ENCODE results near the gene LRP6. TPM values are rescaled to one million over a fixed set of nuclear protein-coding genes. Genes with fewer than 3 reads are reported as not detected.

LRP6 gene
- total and polyA plus RNA-seq, 4 donors = 9.4 to 125 (median 26.8) TPM

DNA sequence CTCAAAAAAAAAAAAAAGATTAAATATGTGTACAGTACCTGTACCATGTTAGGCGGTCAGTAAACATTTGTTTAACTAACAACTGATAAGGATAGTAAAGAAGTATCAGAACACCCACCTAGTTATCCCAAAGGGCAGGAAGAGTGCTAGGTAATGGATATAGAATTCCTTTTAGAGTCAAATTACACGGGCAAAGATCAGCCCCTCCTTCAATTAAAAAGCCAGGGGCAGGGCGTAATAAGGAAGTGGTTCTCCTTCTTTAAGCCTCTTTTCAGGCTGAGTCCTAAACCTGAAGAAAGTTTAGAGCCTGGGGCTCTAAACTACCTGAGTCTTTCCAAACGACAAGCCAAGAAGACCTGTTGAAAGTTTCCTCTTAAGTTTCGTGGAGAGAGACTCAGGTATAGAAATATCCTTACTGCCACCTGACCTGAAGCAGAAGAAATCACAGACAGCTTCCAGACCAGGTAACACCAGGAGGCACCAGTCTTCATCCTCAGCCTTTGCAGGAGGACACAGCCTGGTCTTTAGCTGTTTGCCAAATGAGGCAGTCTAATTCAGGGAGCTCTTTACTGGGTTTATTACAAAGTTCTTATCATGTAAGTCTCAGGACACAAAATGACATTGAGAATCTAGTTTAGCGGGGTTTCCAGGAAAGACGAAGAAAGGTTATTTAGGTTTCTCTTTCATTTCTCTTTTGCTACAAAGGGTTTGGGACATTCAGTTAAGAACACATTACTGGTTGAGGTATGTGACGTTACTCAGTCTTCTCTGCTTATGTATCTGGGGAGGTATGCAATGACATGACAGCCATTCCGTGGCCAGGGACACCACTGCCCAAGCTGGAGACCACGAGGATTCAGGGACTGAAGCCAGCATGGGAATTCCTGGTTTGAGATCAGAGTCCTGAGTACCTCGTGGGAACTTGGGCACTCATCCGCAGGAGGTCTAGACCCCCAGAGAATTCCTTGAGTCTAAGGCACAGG is 195.9 kb downstream of the LRP6 start, which contains the start of gene BCL2L14:
Gene BCL2L14 (plus strand): TSS at position 266 of the 983 bp plus-strand sequence. CDS start 8,367 bp downstream, outside the sequence.
- Histone ChIP-seq H3K9me3 (ENCODE audit: control insufficient read depth in 4 of 4, insufficient read depth in 3 of 4, low read length in 3 of 4) (no peaks in the 10 kb centered on the region), H3K27ac (ENCODE audit: low read depth in 1 of 2, low read length in 1 of 2) (peak within 1 kb of the TSS in 1 of 2 donors; percentile 39), H3K4me3 (no peak within 1 kb of the TSS), H3K27me3 (ENCODE audit: control insufficient read depth in 3 of 3, insufficient read depth in 3 of 3, low read length in 2 of 3) (no peaks in the 10 kb centered on the region), H3K36me3 (ENCODE audit: control insufficient read depth in 4 of 4, insufficient read depth in 4 of 4, low read length in 4 of 4) (no peaks in the 10 kb centered on the region), H3K9ac (ENCODE audit: insufficient read depth in 1 of 2, low read length in 2 of 2) (no peak within 1 kb of the TSS), H3K4me1 (ENCODE audit: control insufficient read depth in 5 of 5, insufficient read depth in 5 of 5, low read length in 5 of 5) (peaks cover 0 to 6% (median 0%) of the 10 kb centered on the region in 5 donors)
- TF ChIP-seq, protein P1, sequence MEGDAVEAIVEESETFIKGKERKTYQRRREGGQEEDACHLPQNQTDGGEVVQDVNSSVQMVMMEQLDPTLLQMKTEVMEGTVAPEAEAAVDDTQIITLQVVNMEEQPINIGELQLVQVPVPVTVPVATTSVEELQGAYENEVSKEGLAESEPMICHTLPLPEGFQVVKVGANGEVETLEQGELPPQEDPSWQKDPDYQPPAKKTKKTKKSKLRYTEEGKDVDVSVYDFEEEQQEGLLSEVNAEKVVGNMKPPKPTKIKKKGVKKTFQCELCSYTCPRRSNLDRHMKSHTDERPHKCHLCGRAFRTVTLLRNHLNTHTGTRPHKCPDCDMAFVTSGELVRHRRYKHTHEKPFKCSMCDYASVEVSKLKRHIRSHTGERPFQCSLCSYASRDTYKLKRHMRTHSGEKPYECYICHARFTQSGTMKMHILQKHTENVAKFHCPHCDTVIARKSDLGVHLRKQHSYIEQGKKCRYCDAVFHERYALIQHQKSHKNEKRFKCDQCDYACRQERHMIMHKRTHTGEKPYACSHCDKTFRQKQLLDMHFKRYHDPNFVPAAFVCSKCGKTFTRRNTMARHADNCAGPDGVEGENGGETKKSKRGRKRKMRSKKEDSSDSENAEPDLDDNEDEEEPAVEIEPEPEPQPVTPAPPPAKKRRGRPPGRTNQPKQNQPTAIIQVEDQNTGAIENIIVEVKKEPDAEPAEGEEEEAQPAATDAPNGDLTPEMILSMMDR (IDR thresholded peaks at IDR 0.05; ENCODE audit: control extremely low read depth, extremely low read depth) = no peak
- 56 to 71% methylated on average over 12 of the region's 12 CpGs for WGBS, 2 donors
- ATAC-seq (ENCODE audit: insufficient read depth, low FRiP score) (peak; percentile 62), DNase-seq (peak in 1 of 3 donors; percentile 17)

DNA sequence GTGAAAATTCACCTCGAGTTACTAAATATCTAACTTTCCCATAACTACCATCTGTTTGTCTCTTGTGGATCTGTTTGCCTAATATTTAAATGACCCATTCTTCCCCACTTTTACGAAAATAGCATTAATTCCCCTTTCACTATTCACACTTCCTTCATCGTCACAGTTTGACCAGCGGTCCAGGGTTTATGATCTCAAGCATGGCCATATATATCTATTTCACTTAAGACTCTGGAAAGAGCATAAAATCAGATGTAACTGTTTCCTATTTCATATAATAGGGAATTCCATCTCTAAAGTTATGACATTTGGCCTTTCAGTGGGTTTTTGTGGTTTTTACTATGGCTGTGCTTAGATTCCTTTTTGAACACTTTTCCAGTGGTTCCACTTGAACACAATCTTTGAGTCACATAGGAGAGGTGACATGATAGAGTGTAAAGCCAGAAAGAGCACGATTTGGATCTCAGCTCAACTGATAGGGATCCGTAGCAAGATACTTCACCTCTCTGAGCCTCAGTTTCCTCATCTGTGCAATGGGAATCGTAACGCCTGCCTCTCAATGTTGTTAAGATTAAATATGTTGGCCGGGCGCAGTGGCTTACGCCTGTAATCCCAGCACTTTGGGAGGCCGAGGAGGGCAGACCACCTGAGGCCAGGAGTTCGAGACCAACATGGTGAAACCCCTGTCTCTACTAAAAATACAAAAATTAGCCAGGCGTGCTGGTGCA is 196.9 kb downstream of the LRP6 start:
- TF ChIP-seq, protein P1 (IDR thresholded peaks at IDR 0.05; ENCODE audit: control extremely low read depth, extremely low read depth) = no peak
- H3K4me3 ChIP-seq = no peak overlapping the region
- no peaks in the 10 kb centered on the region for H3K27me3 ChIP-seq (ENCODE audit: control insufficient read depth in 3 of 3, insufficient read depth in 3 of 3, low read length in 2 of 3)
- H3K36me3 ChIP-seq (ENCODE audit: control insufficient read depth in 4 of 4, insufficient read depth in 4 of 4, low read length in 4 of 4) = no peaks in the 10 kb centered on the region
- H3K9ac ChIP-seq (ENCODE audit: insufficient read depth in 1 of 2, low read length in 2 of 2) = no peak overlapping the region
- H3K27ac ChIP-seq (ENCODE audit: low read depth in 1 of 2, low read length in 1 of 2) = no peak overlapping the region
- ATAC-seq (ENCODE audit: insufficient read depth, low FRiP score) = no peak
- H3K9me3 ChIP-seq (ENCODE audit: control insufficient read depth in 4 of 4, insufficient read depth in 3 of 4, low read length in 3 of 4) = no peaks in the 10 kb centered on the region
- peaks cover 0 to 6% (median 0%) of the 10 kb centered on the region in 5 donors for H3K4me1 ChIP-seq (ENCODE audit: control insufficient read depth in 5 of 5, insufficient read depth in 5 of 5, low read length in 5 of 5)
- WGBS, 2 donors = 91 to 94% methylated on average over 14 of the region's 14 CpGs
- DNase-seq = no peak

DNA sequence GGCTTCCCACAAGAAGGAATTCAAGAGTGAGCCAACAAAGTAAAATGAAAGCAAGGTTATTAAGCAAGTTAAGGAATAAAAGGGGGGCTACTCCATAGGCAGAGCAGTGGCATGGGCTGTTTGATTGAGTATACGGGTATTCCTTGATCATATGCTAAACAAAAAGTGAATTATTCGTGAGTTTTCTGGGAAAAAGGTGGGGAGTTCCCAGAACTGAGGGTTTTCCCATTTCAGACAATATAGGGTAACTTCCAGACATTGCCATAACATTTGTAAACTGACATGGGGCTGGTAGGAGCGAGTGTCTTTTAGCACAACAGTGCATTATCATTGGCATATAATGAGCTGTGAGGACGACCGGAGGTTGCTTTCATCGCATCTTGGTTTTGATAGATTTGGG is 198.1 kb downstream of the LRP6 start:
- H3K4me1 ChIP-seq (ENCODE audit: control insufficient read depth in 5 of 5, insufficient read depth in 5 of 5, low read length in 5 of 5) = peaks cover 0 to 6% (median 0%) of the 10 kb centered on the region in 5 donors
- no peak overlapping the region for H3K27ac ChIP-seq (ENCODE audit: low read depth in 1 of 2, low read length in 1 of 2)
- TF ChIP-seq, protein P1 (IDR thresholded peaks at IDR 0.05; ENCODE audit: control extremely low read depth, extremely low read depth) = no peak
- no peak overlapping the region for H3K9ac ChIP-seq (ENCODE audit: insufficient read depth in 1 of 2, low read length in 2 of 2)
- H3K36me3 ChIP-seq (ENCODE audit: control insufficient read depth in 4 of 4, insufficient read depth in 4 of 4, low read length in 4 of 4) = no peaks in the 10 kb centered on the region
- peak in 1 of 3 donors; percentile 36 for DNase-seq
- no peak for ATAC-seq (ENCODE audit: insufficient read depth, low FRiP score)
- 90 to 91% methylated on average over 6 of the region's 6 CpGs for WGBS, 2 donors
- no peak overlapping the region for H3K4me3 ChIP-seq
- no peaks in the 10 kb centered on the region for H3K9me3 ChIP-seq (ENCODE audit: control insufficient read depth in 4 of 4, insufficient read depth in 3 of 4, low read length in 3 of 4)
- H3K27me3 ChIP-seq (ENCODE audit: control insufficient read depth in 3 of 3, insufficient read depth in 3 of 3, low read length in 2 of 3) = no peaks in the 10 kb centered on the region

Small RNAs within 50 kb of the gene (small RNA-seq; reads per million reads assigned to genes)
- gene RNU6-318P (ENCODE audit: low replicate concordance) = not detected
- not detected for gene RNU6-545P (ENCODE audit: low replicate concordance)

Other genes with a start within 250 kb of the LRP6 start
- 1 to 10 TPM in 1 of 2 donors, under 1 TPM in 1; 0.95 to 1.8 TPM for gene BCL2L14, start 196.1 kb downstream of the LRP6 start, total RNA-seq
- 1 to 10 TPM in 1 of 2 donors, under 1 TPM in 1; 0.33 to 1.0 TPM for gene BCL2L14, start 196.1 kb downstream of the LRP6 start, polyA plus RNA-seq
- gene MANSC1, start 83.2 kb upstream of the LRP6 start, total RNA-seq = 10 to 100 TPM in 1 of 2 donors, 1 to 10 TPM in 1; 8.0 to 26.7 TPM
- gene MANSC1, start 83.2 kb upstream of the LRP6 start, polyA plus RNA-seq = 10 to 100 TPM; 12.8 to 17.8 TPM
- 10 to 100 TPM; 12.6 to 26.8 TPM for gene BORCS5, start 90.0 kb upstream of the LRP6 start, total RNA-seq
- gene BORCS5, start 90.0 kb upstream of the LRP6 start, polyA plus RNA-seq = 1 to 10 TPM; 4.7 to 8.1 TPM

Data from lung (tissue), 13 donors.